Loucy (cell line): ENCODE measurements around the gene SERPINA9.

Source experiments
- EZH2phosphoT487 ChIP-seq: fragments of 200-600 bp; IDR thresholded peaks from 2 replicates; pipeline ENCODE4 v1.6.1; 2018; ENCODE audit warnings: antibody characterized with exemption, mild to moderate bottlenecking, moderate library complexity, borderline replicate concordance
- TF ChIP-seq, protein P1 (sequence below): fragments of 200-600 bp; sonication (generic); conservative IDR thresholded peaks from 2 replicates; pipeline ENCODE4 v1.5.1; 2014; ENCODE audit warnings: mild to moderate bottlenecking, antibody characterized with exemption, low read length

DNA sequence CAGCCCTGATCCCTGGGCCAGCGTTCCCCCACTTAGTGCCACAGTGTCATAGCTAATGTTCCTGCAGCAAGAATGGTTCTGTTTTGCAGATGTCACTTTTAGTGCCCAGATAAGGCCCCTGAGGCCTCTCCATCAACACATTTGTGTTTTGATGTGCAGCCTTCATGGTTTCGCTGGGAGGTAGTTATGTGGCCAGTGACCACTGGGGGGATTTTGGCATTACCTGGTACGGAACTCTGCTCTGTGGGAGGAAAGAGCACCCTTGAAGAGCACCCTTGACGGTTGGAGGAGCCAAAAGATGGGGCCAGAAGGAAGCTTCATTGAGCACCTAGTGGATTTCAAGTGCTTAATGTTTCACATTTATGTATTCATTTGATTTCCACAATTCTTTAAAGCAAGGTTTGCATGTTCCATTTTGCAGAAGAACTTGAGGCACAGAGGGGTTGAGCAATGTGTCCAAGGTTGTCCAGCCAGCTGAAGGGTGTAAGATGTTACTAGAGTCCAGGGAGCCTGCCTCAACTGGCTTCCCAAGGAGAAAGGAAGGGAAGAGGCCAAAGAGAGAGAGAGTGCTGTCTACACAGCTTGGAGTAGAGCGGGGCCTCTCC is 36.4 kb downstream of the SERPINA9 start:
- TF ChIP-seq, protein P1, sequence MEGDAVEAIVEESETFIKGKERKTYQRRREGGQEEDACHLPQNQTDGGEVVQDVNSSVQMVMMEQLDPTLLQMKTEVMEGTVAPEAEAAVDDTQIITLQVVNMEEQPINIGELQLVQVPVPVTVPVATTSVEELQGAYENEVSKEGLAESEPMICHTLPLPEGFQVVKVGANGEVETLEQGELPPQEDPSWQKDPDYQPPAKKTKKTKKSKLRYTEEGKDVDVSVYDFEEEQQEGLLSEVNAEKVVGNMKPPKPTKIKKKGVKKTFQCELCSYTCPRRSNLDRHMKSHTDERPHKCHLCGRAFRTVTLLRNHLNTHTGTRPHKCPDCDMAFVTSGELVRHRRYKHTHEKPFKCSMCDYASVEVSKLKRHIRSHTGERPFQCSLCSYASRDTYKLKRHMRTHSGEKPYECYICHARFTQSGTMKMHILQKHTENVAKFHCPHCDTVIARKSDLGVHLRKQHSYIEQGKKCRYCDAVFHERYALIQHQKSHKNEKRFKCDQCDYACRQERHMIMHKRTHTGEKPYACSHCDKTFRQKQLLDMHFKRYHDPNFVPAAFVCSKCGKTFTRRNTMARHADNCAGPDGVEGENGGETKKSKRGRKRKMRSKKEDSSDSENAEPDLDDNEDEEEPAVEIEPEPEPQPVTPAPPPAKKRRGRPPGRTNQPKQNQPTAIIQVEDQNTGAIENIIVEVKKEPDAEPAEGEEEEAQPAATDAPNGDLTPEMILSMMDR = no peak; the same call in 1 of the 2 replicates
- TF ChIP-seq EZH2phosphoT487 = no peak
